K562 (cell line): ENCODE results near the gene ADAP1. TPM values are rescaled to one million over a fixed set of nuclear protein-coding genes. Genes with fewer than 3 reads are reported as not detected.

Experiments used
- ATAC-seq: fragments of 200-7000 bp; cut with Tn5 transposase; 3 replicates; pipeline ENCODE4 v1.9.1; 2020; ENCODE audit warnings: moderate library complexity
- BruUV-seq: library from RNA; stranded (reverse); fragments of 400-500 nt; replicated peaks from 2 replicates; lab custom pipeline; 2021; lab: Mats Ljungman, UMichigan
- CTCF ChIA-PET: fragments of 300-600 bp; formaldehyde crosslinking; extraction: SDS; loops from one replicate; lab custom pipeline; 2021; ENCODE audit warnings: low intra/inter-chr PET ratio; lab: Yijun Ruan, JAX
- POLR2A ChIA-PET: fragments of 300-600, 350-650 bp; sonication (Branson Sonifier 250); formaldehyde crosslinking; extraction: SDS; loops from one replicate; lab custom pipeline; 2021; ENCODE audit warnings: antibody characterized with exemption, inconsistent platforms; lab: Yijun Ruan, JAX
- DNase-seq, 4 experiments: peaks; one replicate each; pipeline versions ENCODE4 v3.0.0 to v3.0.0-alpha.2; 2011 to 2018; ENCODE audit warnings: low spot score in 3 of 4, mixed read lengths in 3 of 4; ENCODE audit errors: extremely low read depth in 1 of 4
- FAIRE-seq: peaks from 2 replicates; lab custom pipeline; 2011; peaks lifted over from hg19 to GRCh38; lab: Jason Lieb, UNC
- H2AFZ ChIP-seq: 2 replicates; pipeline ENCODE4 v1.6.0; 2011; ENCODE audit warnings: low read depth, low read length, control low read depth, inconsistent platforms
- H3K27ac ChIP-seq: fragments of 200-600 bp; 3 replicates; pipeline ENCODE4 v1.8.0; 2011; ENCODE audit warnings: low read depth, mild to moderate bottlenecking, control low read depth, inconsistent platforms, low read length, moderate library complexity, mixed read lengths; ENCODE audit errors: extremely low read depth
- H3K27me3 ChIP-seq, 2 experiments: fragments of 300-600 bp in 1 of 2; 2 replicates in 1 of 2; 3 replicates in 1 of 2; pipeline versions ENCODE4 v1.6.0 to v1.8.0; 2011; ENCODE audit warnings: inconsistent platforms in 2 of 2, low read length in 2 of 2, mild to moderate bottlenecking in 1 of 2, mixed read lengths in 1 of 2, moderate library complexity in 1 of 2; ENCODE audit not compliant: control insufficient read depth in 2 of 2, insufficient read depth in 2 of 2
- H3K36me3 ChIP-seq: fragments of 300-600 bp; 3 replicates; pipeline ENCODE4 v1.8.0; 2011; ENCODE audit warnings: mild to moderate bottlenecking, low read length, inconsistent platforms; ENCODE audit not compliant: control insufficient read depth, insufficient read depth
- H3K4me1 ChIP-seq, 2 experiments: fragments of 200-600 bp in 1 of 2; replicated peaks in 1 of 2; 2 replicates in 1 of 2; 3 replicates in 1 of 2; pipeline versions ENCODE4 v1.5.1 to v1.8.0; 2011; ENCODE audit warnings: inconsistent platforms in 2 of 2, low read length in 2 of 2, mild to moderate bottlenecking in 1 of 2, mixed read lengths in 1 of 2, moderate library complexity in 1 of 2; ENCODE audit not compliant: control insufficient read depth in 2 of 2, insufficient read depth in 2 of 2
- H3K4me2 ChIP-seq: 2 replicates; pipeline ENCODE4 v1.6.1; 2011; ENCODE audit warnings: low read length, control low read depth, inconsistent platforms, mixed read lengths; ENCODE audit not compliant: insufficient read depth
- H3K4me3 ChIP-seq: fragments of 200-600 bp; sonication (generic), shearing (Covaris generic); 2 replicates; pipeline ENCODE4 v1.5.1; 2016; ENCODE audit warnings: control low read depth, inconsistent platforms
- H3K79me2 ChIP-seq: fragments of 200-600 bp; 3 replicates; pipeline ENCODE4 v1.8.0; 2011; ENCODE audit warnings: low read length, inconsistent platforms; ENCODE audit not compliant: control insufficient read depth, insufficient read depth
- H3K9ac ChIP-seq, 2 experiments: 2 replicates each; pipeline versions ENCODE4 v1.6.0 to v1.6.1; 2011; ENCODE audit warnings: low read depth in 2 of 2, low read length in 2 of 2, control low read depth in 1 of 2, inconsistent platforms in 1 of 2, mild to moderate bottlenecking in 1 of 2, mixed read lengths in 1 of 2; ENCODE audit not compliant: insufficient read depth in 1 of 2
- H3K9me1 ChIP-seq: one replicate; pipeline ENCODE4 v1.6.0; 2011; ENCODE audit warnings: inconsistent platforms, mild to moderate bottlenecking, low read length, moderate library complexity; ENCODE audit not compliant: control insufficient read depth, insufficient read depth
- H3K9me3 ChIP-seq: replicated peaks from 2 replicates; pipeline ENCODE4 v1.5.1; 2011; ENCODE audit warnings: low read depth, low read length, inconsistent platforms; ENCODE audit not compliant: control insufficient read depth, insufficient read depth
- H4K20me1 ChIP-seq: replicated peaks from 2 replicates; pipeline ENCODE4 v1.6.1; 2011; ENCODE audit warnings: low read length, inconsistent platforms, mixed read lengths; ENCODE audit not compliant: control insufficient read depth, insufficient read depth
- POLR2G ChIP-seq: fragments of 200-400 bp; formaldehyde crosslinking; IDR thresholded peaks from 2 replicates; pipeline ENCODE4 v1.6.1; 2017; ENCODE audit warnings: low read depth, mild to moderate bottlenecking, antibody characterized with exemption, low read length, moderate library complexity
- RBM22 ChIP-seq: fragments of 200-400 bp; formaldehyde crosslinking; IDR thresholded peaks from 2 replicates; pipeline ENCODE4 v1.6.1; 2018; ENCODE audit warnings: low read length, low read depth; ENCODE audit not compliant: poor library complexity, severe bottlenecking
- REST ChIP-seq, 2 experiments: fragments of 450-650 bp; formaldehyde crosslinking in 1 of 2; IDR thresholded peaks; 2 replicates each; pipeline versions ENCODE4 v1.4.0 to v1.6.1; 2014 to 2020; ENCODE audit warnings: mild to moderate bottlenecking in 2 of 2, borderline replicate concordance in 1 of 2, low read depth in 1 of 2
- ZBTB5 ChIP-seq: fragments of 450-650 bp; IDR thresholded peaks from 2 replicates; pipeline ENCODE4 v1.6.1; 2017; ENCODE audit warnings: antibody characterized with exemption
- ZMIZ1 ChIP-seq, 2 experiments: fragments of 150-350 bp in 1 of 2; IDR thresholded peaks; 2 replicates each; pipeline ENCODE4 v1.6.1; 2012 to 2016; ENCODE audit warnings: low read depth in 2 of 2, low read length in 2 of 2, mild to moderate bottlenecking in 1 of 2, moderate library complexity in 1 of 2
- WGBS: fragments of 100-300 bp; shearing (Covaris generic); methylation state at CpG from one replicate; pipeline ENCODE4 v1.1.6; 2016; ENCODE audit warnings: low coverage, mixed read lengths; ENCODE audit not compliant: insufficient coverage; ENCODE audit errors: missing lambda C conversion rate; 5-methylcytosine and 5-hydroxymethylcytosine counted together
- in situ Hi-C: fragments of 300-500 bp; cut with MboI; formaldehyde crosslinking; loops from 4 replicates; pipeline ENCODE4 v1.15.0; 2018; ENCODE audit warnings: inconsistent platforms, mixed read lengths
- intact Hi-C: fragments of 100-400 bp; cut with micrococcal nuclease; formaldehyde crosslinking; loops from 2 replicates; pipeline ENCODE4 v1.14.2; 2022
- polyA plus RNA-seq, 8 experiments: library from polyadenylated mRNA; depleted of rRNA in 4 of 8; stranded (reverse) in 5 of 8; unstranded in 3 of 8; fragments of >200 nt; fragmentation: Nextera tagmentation in 2 of 8; fragmentation: Illumina TruSeq in 1 of 8; extraction: Ambion mirVana in 2 of 8; extraction: Trizol in 1 of 8; gene quantifications; 2 replicates each; pipeline versions ENCODE4 v1.2.1 to v1.2.3, GENCODE V29; 2011 to 2014; ENCODE audit warnings: inconsistent platforms in 1 of 8, missing spikeins in 1 of 8
- total RNA-seq, 7 experiments: library from RNA; depleted of rRNA in 6 of 7; stranded (reverse); fragments of >200 nt in 6 of 7; fragmentation: Illumina TruSeq in 2 of 7; extraction: Trizol in 2 of 7; gene quantifications; 2 replicates each; pipeline versions ENCODE4 v1.2.1 to v1.2.3, GENCODE V29; 2011 to 2021; ENCODE audit warnings: low replicate concordance in 1 of 7

The ADAP1 gene
- total and polyA plus RNA-seq, 9 of the 15 experiments (the other 6 are each of a cell fraction or from before 2014, with no cell fraction given), result 0.27 to 1.4 (median 0.52) TPM; not detected in 3

- Histone ChIP-seq H3K79me2 (no peaks in the 10 kb centered on the region; the same call in 2 of the 3 replicates), H4K20me1 (no peaks in the 10 kb centered on the region; the same call in 1 of the 2 replicates), H3K9me3 (no peaks in the 10 kb centered on the region), H3K36me3 (peaks cover 67% of the 10 kb centered on the region; the same call in 2 of the 3 replicates), H3K4me3 (no peak overlapping the region), H3K27me3 (no peaks in the 10 kb centered on the region), H2AFZ (no peak overlapping the region), H3K9me1 (no peaks in the 10 kb centered on the region), H3K4me1 (peaks cover 15 to 66% of the 10 kb centered on the region in 2 experiments; a peak in 4 of 5 replicates), H3K27ac (no peak overlapping the region), H3K4me2 (no peak overlapping the region), H3K9ac (no peak overlapping the region)
- FAIRE-seq (no peak), ATAC-seq (no peak), DNase-seq (no peak)
- no TSS peak for BruUV-seq
- ChIA-PET CTCF (no interaction called here), POLR2A (interaction anchor here (0.7 kb wide), 1 partner anchor 20 kb away, joined by 3 read pairs; the partner anchor contains the start of gene GET4)
- intact Hi-C loops, result no loop called here
- WGBS, result 91% methylated on average over 34 of the region's 42 CpGs
- in situ Hi-C loops, result no loop called here
- TF ChIP-seq POLR2G, result peak; percentile 61; the same call in 1 of the 2 replicates
- no peak for TF ChIP-seq ZMIZ1 (IDR thresholded peaks at IDR 0.05; ENCODE audit: low read depth in 2 of 2, low read length in 2 of 2)
- TF ChIP-seq REST (IDR thresholded peaks at IDR 0.05; ENCODE audit: borderline replicate concordance), result peak; percentile 72
- no peak for TF ChIP-seq REST (CRISPR knock-in tag; IDR thresholded peaks at IDR 0.05; ENCODE audit: low read depth)
- no peak for TF ChIP-seq ZBTB5
- peak; percentile 76 for TF ChIP-seq RBM22
Observed at GRCh38 chr7:896346-897075, 58.0 kb downstream of the ADAP1 start.
